GM12891 (cell line): ENCODE data around the gene MAPK1IP1L.
A peak's percentile ranks its signal among the peaks of the same experiment; 100 is the strongest.

Source experiments
- DNase-seq: peaks from one replicate; pipeline ENCODE4 v3.0.0; 2011; ENCODE audit warnings: low spot score; ENCODE audit not compliant: insufficient read length
- FAIRE-seq: peaks from 2 replicates; lab custom pipeline; 2011; peaks lifted over from hg19 to GRCh38; lab: Jason Lieb, UNC
- PAX5 ChIP-seq: IDR thresholded peaks from 2 replicates; pipeline ENCODE4 v1.6.1; 2011; ENCODE audit warnings: low read length, moderate library complexity, mild to moderate bottlenecking; ENCODE audit not compliant: insufficient read depth, severe bottlenecking
- POLR2A ChIP-seq: IDR thresholded peaks from 2 replicates; pipeline ENCODE4 v1.6.1; 2011; ENCODE audit warnings: low read depth, low read length, control low read depth
- POLR2AphosphoS5 ChIP-seq: IDR thresholded peaks from 2 replicates; pipeline ENCODE4 v1.6.1; 2011; ENCODE audit warnings: low read depth, low read length, control low read depth
- POU2F2 ChIP-seq: IDR thresholded peaks from 2 replicates; pipeline ENCODE4 v1.6.1; 2011; ENCODE audit warnings: low read depth, mild to moderate bottlenecking, control low read depth, low read length, moderate library complexity
- SPI1 ChIP-seq: IDR thresholded peaks from 2 replicates; pipeline ENCODE4 v1.6.1; 2011; ENCODE audit warnings: low read depth, low read length, control low read depth
- TAF1 ChIP-seq: IDR thresholded peaks from 2 replicates; pipeline ENCODE4 v1.6.1; 2011; ENCODE audit warnings: low read depth, low read length, control low read depth

Gene MAPK1IP1L

GRCh38 chr14:55094292-55095157, 43.1 kb downstream of the MAPK1IP1L start:
- TF ChIP-seq PAX5 (no peak), POU2F2 (no peak), SPI1 (no peak), POLR2A (no peak), TAF1 (no peak), POLR2AphosphoS5 (no peak)
- no peak for FAIRE-seq
- DNase-seq, result no peak

- DNase-seq, result peak; percentile 34
- peak; percentile 97 for FAIRE-seq
- TF ChIP-seq SPI1, result peak; percentile 19; the same call in 1 of the 2 replicates
- no peak for TF ChIP-seq POLR2AphosphoS5
- TF ChIP-seq POLR2A, result no peak
- TF ChIP-seq PAX5, result no peak
- 0 out of 2 replicates have a peak, but pooled peaks have one; percentile 23 for TF ChIP-seq POU2F2
Measured at GRCh38 chr14:55097881-55098560, 46.6 kb downstream of the MAPK1IP1L start.

GRCh38 chr14:55098561-55098898, 47.1 kb downstream of the MAPK1IP1L start:
- no peak for TF ChIP-seq POLR2A
- no peak for TF ChIP-seq POLR2AphosphoS5
- TF ChIP-seq SPI1, result no peak; the same call in 1 of the 2 replicates
- TF ChIP-seq PAX5, result no peak
- no peak for TF ChIP-seq POU2F2
- TF ChIP-seq TAF1, result no peak
- FAIRE-seq, result no peak

GRCh38 chr14:55099756-55100155, 48.3 kb downstream of the MAPK1IP1L start:
- DNase-seq (no peak), FAIRE-seq (no peak)
- no peak for TF ChIP-seq TAF1

More at GRCh38 chr14:55098561-55098898, 47.1 kb downstream of the MAPK1IP1L start:
- no peak for DNase-seq

- FAIRE-seq (no peak), DNase-seq (no peak)
- no peak for TF ChIP-seq SPI1
Measured at GRCh38 chr14:55101698-55102097, 50.3 kb downstream of the MAPK1IP1L start.

- DNase-seq (no peak), FAIRE-seq (peak; percentile 97)
- TF ChIP-seq SPI1 (peak; percentile 92), POLR2A (no peak), PAX5 (no peak), POU2F2 (peak; percentile 100), TAF1 (no peak), POLR2AphosphoS5 (no peak)
Measured at GRCh38 chr14:55102141-55102621, 50.7 kb downstream of the MAPK1IP1L start.

GRCh38 chr14:55103005-55103640, 51.7 kb downstream of the MAPK1IP1L start:
- no peak for TF ChIP-seq POLR2AphosphoS5
- no peak for TF ChIP-seq SPI1
- TF ChIP-seq POLR2A, result no peak
- no peak for TF ChIP-seq TAF1
- no peak for TF ChIP-seq POU2F2
- TF ChIP-seq PAX5, result no peak
- DNase-seq (no peak), FAIRE-seq (peak; percentile 76)

- TF ChIP-seq TAF1 (no peak), POLR2AphosphoS5 (no peak), SPI1 (no peak), POU2F2 (no peak), PAX5 (no peak), POLR2A (no peak)
- DNase-seq, result no peak
- FAIRE-seq, result no peak
Measured at GRCh38 chr14:55103971-55104954, 52.8 kb downstream of the MAPK1IP1L start.

GRCh38 chr14:55105991-55106390, 54.5 kb downstream of the MAPK1IP1L start:
- DNase-seq (no peak), FAIRE-seq (no peak)
- no peak for TF ChIP-seq SPI1
- TF ChIP-seq PAX5, result no peak
- TF ChIP-seq POLR2AphosphoS5, result no peak
- TF ChIP-seq POLR2A, result no peak
- TF ChIP-seq TAF1, result no peak
- TF ChIP-seq POU2F2, result no peak
